ENCODE results near the gene MCCD1. TPM values are rescaled to one million over a fixed set of nuclear protein-coding genes. Genes with fewer than 3 reads are reported as not detected.

MCCD1 gene
- total RNA-seq, 4 donors from 2014 or later = not detected

DNA sequence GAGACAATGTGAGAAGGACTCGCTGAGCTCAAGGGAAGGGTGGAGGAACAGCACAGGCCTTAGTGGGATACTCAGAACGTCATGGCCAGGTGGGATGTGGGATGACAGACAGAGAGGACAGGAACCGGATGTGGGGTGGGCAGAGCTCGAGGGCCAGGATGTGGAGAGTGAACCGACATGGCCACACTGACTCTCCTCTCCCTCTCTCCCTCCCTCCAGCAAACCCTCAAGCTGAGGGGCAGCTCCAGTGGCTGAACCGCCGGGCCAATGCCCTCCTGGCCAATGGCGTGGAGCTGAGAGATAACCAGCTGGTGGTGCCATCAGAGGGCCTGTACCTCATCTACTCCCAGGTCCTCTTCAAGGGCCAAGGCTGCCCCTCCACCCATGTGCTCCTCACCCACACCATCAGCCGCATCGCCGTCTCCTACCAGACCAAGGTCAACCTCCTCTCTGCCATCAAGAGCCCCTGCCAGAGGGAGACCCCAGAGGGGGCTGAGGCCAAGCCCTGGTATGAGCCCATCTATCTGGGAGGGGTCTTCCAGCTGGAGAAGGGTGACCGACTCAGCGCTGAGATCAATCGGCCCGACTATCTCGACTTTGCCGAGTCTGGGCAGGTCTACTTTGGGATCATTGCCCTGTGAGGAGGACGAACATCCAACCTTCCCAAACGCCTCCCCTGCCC lies 48.3 kb downstream of the MCCD1 start:
- Histone ChIP-seq H3K4me3 (peak overlapping the region in 3 of 4 donors; percentile 41 to 55 (median 41)), H3K27me3 (no peaks in the 10 kb centered on the region), H3K9me3 (no peaks in the 10 kb centered on the region), H3K4me1 (peaks cover 0 to 23% (median 7%) of the 10 kb centered on the region in 4 donors), H3K36me3 (no peaks in the 10 kb centered on the region), H3K27ac (peak overlapping the region; percentile 43 to 93 (median 73))
- peak in 2 of 3 donors; percentile 84 to 91 for DNase-seq
- TF ChIP-seq, protein P1, sequence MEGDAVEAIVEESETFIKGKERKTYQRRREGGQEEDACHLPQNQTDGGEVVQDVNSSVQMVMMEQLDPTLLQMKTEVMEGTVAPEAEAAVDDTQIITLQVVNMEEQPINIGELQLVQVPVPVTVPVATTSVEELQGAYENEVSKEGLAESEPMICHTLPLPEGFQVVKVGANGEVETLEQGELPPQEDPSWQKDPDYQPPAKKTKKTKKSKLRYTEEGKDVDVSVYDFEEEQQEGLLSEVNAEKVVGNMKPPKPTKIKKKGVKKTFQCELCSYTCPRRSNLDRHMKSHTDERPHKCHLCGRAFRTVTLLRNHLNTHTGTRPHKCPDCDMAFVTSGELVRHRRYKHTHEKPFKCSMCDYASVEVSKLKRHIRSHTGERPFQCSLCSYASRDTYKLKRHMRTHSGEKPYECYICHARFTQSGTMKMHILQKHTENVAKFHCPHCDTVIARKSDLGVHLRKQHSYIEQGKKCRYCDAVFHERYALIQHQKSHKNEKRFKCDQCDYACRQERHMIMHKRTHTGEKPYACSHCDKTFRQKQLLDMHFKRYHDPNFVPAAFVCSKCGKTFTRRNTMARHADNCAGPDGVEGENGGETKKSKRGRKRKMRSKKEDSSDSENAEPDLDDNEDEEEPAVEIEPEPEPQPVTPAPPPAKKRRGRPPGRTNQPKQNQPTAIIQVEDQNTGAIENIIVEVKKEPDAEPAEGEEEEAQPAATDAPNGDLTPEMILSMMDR (IDR thresholded peaks at IDR 0.05) = no peak
- no peak for TF ChIP-seq POLR2A (IDR thresholded peaks at IDR 0.05)

DNA sequence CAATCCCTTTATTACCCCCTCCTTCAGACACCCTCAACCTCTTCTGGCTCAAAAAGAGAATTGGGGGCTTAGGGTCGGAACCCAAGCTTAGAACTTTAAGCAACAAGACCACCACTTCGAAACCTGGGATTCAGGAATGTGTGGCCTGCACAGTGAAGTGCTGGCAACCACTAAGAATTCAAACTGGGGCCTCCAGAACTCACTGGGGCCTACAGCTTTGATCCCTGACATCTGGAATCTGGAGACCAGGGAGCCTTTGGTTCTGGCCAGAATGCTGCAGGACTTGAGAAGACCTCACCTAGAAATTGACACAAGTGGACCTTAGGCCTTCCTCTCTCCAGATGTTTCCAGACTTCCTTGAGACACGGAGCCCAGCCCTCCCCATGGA lies 48.8 kb downstream of the MCCD1 start:
- peak overlapping the region in 2 of 4 donors; percentile 15 to 55 for H3K4me3 ChIP-seq

DNA sequence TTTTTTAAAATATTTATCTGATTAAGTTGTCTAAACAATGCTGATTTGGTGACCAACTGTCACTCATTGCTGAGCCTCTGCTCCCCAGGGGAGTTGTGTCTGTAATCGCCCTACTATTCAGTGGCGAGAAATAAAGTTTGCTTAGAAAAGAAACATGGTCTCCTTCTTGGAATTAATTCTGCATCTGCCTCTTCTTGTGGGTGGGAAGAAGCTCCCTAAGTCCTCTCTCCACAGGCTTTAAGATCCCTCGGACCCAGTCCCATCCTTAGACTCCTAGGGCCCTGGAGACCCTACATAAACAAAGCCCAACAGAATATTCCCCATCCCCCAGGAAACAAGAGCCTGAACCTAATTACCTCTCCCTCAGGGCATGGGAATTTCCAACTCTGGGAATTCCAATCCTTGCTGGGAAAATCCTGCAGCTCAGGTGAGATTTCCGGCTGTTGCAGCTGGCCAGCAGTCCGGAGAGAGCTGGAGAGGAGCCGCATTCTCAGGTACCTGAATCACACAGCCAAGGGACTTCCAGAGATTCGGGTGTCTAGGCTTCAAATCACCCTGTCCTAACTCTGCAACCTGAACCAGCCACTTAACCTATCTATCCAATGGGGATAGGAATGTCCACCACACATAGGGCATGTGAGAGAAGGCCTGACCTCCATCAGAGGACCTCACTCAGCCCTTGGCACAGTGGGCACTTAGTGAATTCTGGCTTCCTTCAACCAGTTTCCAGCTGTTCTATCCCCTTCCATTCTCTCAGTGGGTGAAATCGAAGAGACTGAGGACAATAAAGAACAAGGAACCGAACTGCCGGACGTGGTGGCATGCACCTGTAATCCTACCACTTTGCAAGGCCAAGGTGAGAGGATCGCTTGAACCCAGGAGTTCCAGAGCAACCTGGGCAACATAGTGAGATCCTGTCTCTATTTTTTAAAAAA lies 49.7 kb downstream of the MCCD1 start:
- no peak for DNase-seq
- TF ChIP-seq, protein P1 (IDR thresholded peaks at IDR 0.05) = no peak
- TF ChIP-seq POLR2A (IDR thresholded peaks at IDR 0.05) = no peak
- Histone ChIP-seq H3K9me3 (no peaks in the 10 kb centered on the region), H3K4me1 (peaks cover 0 to 23% (median 7%) of the 10 kb centered on the region in 4 donors), H3K27ac (peak overlapping the region in 2 of 4 donors; percentile 12 to 93), H3K36me3 (no peaks in the 10 kb centered on the region), H3K4me3 (no peak overlapping the region), H3K27me3 (no peaks in the 10 kb centered on the region)

More for the DNA sequence above, 48.8 kb downstream of the MCCD1 start:
- Histone ChIP-seq H3K27ac (peak overlapping the region in 2 of 4 donors; percentile 78 to 93), H3K4me1 (peaks cover 0 to 27% (median 7%) of the 10 kb centered on the region in 4 donors), H3K27me3 (no peaks in the 10 kb centered on the region), H3K9me3 (no peaks in the 10 kb centered on the region), H3K36me3 (no peaks in the 10 kb centered on the region)
- TF ChIP-seq, protein P1 (IDR thresholded peaks at IDR 0.05) = no peak
- no peak for TF ChIP-seq POLR2A (IDR thresholded peaks at IDR 0.05)
- DNase-seq = no peak

DNA sequence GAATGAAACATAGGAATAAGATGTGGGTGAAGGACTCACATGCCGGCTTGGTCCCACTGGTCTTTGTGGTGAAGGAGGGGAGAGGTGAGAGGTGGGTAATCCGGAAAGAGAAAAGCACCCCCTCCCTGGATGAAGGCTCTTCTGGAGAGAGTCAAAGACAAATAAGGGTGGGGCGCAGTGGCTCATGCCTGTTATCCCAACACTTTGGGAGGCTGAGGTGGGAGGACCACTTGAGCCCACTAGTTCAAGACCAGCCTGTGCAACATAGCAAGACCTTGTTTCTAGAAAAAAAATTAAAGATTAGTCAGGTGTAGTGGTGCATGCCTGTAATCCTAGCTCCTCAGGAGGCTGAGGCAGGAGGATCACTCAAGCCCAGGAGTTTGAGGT lies 50.4 kb downstream of the MCCD1 start:
- H3K4me1 ChIP-seq = peaks cover 0 to 23% (median 7%) of the 10 kb centered on the region in 4 donors
- H3K27me3 ChIP-seq = no peaks in the 10 kb centered on the region
- H3K27ac ChIP-seq = peak overlapping the region in 2 of 4 donors; percentile 87 to 93
- no peaks in the 10 kb centered on the region for H3K9me3 ChIP-seq
- no peak for DNase-seq
- TF ChIP-seq POLR2A (IDR thresholded peaks at IDR 0.05) = no peak
- TF ChIP-seq, protein P1 (IDR thresholded peaks at IDR 0.05) = no peak
- no peaks in the 10 kb centered on the region for H3K36me3 ChIP-seq
- H3K4me3 ChIP-seq = no peak overlapping the region

Small RNA genes lying within 50 kb of the gene (small RNA-seq; reads per million reads assigned to genes)
- 0 reads per million in 2 donors for gene AL663061.1
- 0 reads per million in 2 donors for gene RF00019
- gene SNORD117 = 198 to 277 reads per million in 2 donors
- gene SNORD84 = 0 reads per million in 2 donors

Other genes starting within 250 kb of the MCCD1 start
- 1,000 to 10,000 TPM in 3 of 4 donors, 100 to 1,000 TPM in 1; 835 to 3,384 (median 2,517) TPM for gene HLA-B, start 171.8 kb upstream of the MCCD1 start, total RNA-seq
- gene MICA, start 125.4 kb upstream of the MCCD1 start, total RNA-seq = 10 to 100 TPM; 21.0 to 71.0 (median 29.1) TPM
- gene MICB, start 30.8 kb upstream of the MCCD1 start, total RNA-seq = 1 to 10 TPM; 4.7 to 9.9 (median 8.0) TPM
- gene DDX39B, start 13.0 kb downstream of the MCCD1 start, total RNA-seq = 1,000 to 10,000 TPM in 1 of 4 donors, 100 to 1,000 TPM in 3; 161 to 1,087 (median 280) TPM
- not detected for gene ATP6V1G2, start 17.6 kb downstream of the MCCD1 start, total RNA-seq
- 10 to 100 TPM; 20.0 to 34.5 (median 30.1) TPM for gene NFKBIL1, start 18.6 kb downstream of the MCCD1 start, total RNA-seq
- not detected for gene LTA, start 43.3 kb downstream of the MCCD1 start, total RNA-seq
- gene TNF, start 46.6 kb downstream of the MCCD1 start, total RNA-seq = 1 to 10 TPM in 1 of 4 donors, under 1 TPM in 1, not detected in 2; 0.67 to 3.4 TPM
- gene LTB, start 53.5 kb downstream of the MCCD1 start, total RNA-seq = 10 to 100 TPM in 1 of 4 donors, not detected in 3; 14.9 TPM
- 10 to 100 TPM in 1 of 4 donors, 1 to 10 TPM in 1, not detected in 2; 2.5 to 11.6 TPM for gene LST1, start 57.3 kb downstream of the MCCD1 start, total RNA-seq
- not detected for gene NCR3, start 64.0 kb downstream of the MCCD1 start, total RNA-seq
- 100 to 1,000 TPM in 1 of 4 donors, 10 to 100 TPM in 1, 1 to 10 TPM in 2; 6.1 to 112 (median 11.2) TPM for gene AIF1, start 86.3 kb downstream of the MCCD1 start, total RNA-seq
- 100 to 1,000 TPM in 3 of 4 donors, 10 to 100 TPM in 1; 67.1 to 133 (median 126) TPM for gene PRRC2A, start 91.8 kb downstream of the MCCD1 start, total RNA-seq
- 100 to 1,000 TPM; 242 to 421 (median 323) TPM for gene BAG6, start 123.7 kb downstream of the MCCD1 start, total RNA-seq
- 10 to 100 TPM in 3 of 4 donors, not detected in 1; 10.0 to 34.9 (median 10.9) TPM for gene APOM, start 126.9 kb downstream of the MCCD1 start, total RNA-seq
- gene C6orf47, start 131.8 kb downstream of the MCCD1 start, total RNA-seq = 10 to 100 TPM; 26.4 to 46.7 (median 37.2) TPM
- gene GPANK1, start 136.0 kb downstream of the MCCD1 start, total RNA-seq = 10 to 100 TPM; 29.4 to 63.5 (median 41.9) TPM
- 100 to 1,000 TPM; 209 to 243 (median 227) TPM for gene CSNK2B, start 137.1 kb downstream of the MCCD1 start, total RNA-seq
- gene LY6G5B, start 141.0 kb downstream of the MCCD1 start, total RNA-seq = 10 to 100 TPM in 3 of 4 donors, 1 to 10 TPM in 1; 7.2 to 25.6 (median 19.7) TPM
- not detected for gene LY6G5C, start 152.1 kb downstream of the MCCD1 start, total RNA-seq
- gene ABHD16A, start 174.4 kb downstream of the MCCD1 start, total RNA-seq = 10 to 100 TPM; 44.1 to 92.6 (median 63.1) TPM
- gene LY6G6F, start 177.9 kb downstream of the MCCD1 start, total RNA-seq = not detected
- gene LY6G6D, start 186.4 kb downstream of the MCCD1 start, total RNA-seq = not detected
- not detected for gene LY6G6C, start 192.8 kb downstream of the MCCD1 start, total RNA-seq
- not detected for gene MPIG6B, start 194.4 kb downstream of the MCCD1 start, total RNA-seq
- 100 to 1,000 TPM in 1 of 4 donors, 10 to 100 TPM in 3; 25.6 to 136 (median 53.3) TPM for gene DDAH2, start 200.3 kb downstream of the MCCD1 start, total RNA-seq
- gene CLIC1, start 207.6 kb downstream of the MCCD1 start, total RNA-seq = 100 to 1,000 TPM; 207 to 307 (median 270) TPM
- gene MSH5, start 211.0 kb downstream of the MCCD1 start, total RNA-seq = 10 to 100 TPM; 21.4 to 72.6 (median 46.1) TPM
- gene SAPCD1, start 233.7 kb downstream of the MCCD1 start, total RNA-seq = 10 to 100 TPM in 1 of 4 donors, 1 to 10 TPM in 3; 6.6 to 10.3 (median 9.5) TPM
- 10 to 100 TPM in 3 of 4 donors, not detected in 1; 16.8 to 26.0 (median 19.7) TPM for gene VWA7, start 248.4 kb downstream of the MCCD1 start, total RNA-seq

Measured in Peyer's patch (tissue), 4 donors.